ENCODE data around the gene NAV2.

The NAV2 gene

DNA sequence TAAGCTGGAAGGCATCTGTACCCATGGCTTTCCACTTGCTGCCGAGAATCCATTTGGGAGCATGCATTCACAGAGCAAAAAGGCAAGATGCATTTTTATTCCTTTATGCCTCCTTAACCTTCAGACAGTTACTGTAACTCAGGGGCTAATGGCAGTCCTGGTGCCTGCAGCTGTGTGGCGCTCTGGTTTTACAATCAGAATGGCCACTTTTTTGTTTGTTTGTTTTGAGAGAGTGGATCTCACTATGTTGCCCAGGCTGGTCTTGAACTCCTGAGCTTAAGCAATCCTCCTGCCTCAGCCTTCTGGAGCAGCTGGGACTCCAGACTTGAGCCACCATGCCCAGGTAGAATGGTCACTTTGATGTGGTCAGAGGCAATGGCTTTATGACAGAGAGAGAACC, 101.8 kb downstream of the NAV2 start:
- TF ChIP-seq, protein P1, sequence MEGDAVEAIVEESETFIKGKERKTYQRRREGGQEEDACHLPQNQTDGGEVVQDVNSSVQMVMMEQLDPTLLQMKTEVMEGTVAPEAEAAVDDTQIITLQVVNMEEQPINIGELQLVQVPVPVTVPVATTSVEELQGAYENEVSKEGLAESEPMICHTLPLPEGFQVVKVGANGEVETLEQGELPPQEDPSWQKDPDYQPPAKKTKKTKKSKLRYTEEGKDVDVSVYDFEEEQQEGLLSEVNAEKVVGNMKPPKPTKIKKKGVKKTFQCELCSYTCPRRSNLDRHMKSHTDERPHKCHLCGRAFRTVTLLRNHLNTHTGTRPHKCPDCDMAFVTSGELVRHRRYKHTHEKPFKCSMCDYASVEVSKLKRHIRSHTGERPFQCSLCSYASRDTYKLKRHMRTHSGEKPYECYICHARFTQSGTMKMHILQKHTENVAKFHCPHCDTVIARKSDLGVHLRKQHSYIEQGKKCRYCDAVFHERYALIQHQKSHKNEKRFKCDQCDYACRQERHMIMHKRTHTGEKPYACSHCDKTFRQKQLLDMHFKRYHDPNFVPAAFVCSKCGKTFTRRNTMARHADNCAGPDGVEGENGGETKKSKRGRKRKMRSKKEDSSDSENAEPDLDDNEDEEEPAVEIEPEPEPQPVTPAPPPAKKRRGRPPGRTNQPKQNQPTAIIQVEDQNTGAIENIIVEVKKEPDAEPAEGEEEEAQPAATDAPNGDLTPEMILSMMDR (IDR thresholded peaks at IDR 0.05; ENCODE audit: low read depth, low read length, missing control alignments), result no peak
- DNase-seq (ENCODE audit: low read depth), result no peak
- no peak overlapping the region for H3K4me3 ChIP-seq (ENCODE audit: low read depth, low read length)

DNA sequence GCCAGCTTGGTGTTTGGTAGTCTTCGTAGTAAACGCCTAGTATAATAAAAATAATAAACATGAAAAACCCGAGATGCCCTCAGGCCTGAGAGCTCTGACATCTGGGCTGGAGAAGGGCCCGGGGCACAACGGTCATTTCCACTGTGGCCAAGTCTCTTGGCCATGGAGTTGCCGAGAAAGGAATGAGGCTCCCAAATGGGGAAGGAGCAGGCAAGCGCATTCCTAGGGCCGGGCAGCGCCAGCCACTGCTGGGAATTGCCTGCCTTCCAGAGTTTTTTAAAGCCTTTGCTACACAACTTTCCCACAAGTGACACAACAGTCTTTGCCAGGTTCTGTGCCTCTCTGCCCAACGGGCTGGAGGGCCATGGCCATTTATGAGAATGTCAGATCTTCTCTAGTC, 103.4 kb downstream of the NAV2 start:
- TF ChIP-seq, protein P1 (IDR thresholded peaks at IDR 0.05; ENCODE audit: low read depth, low read length, missing control alignments), result no peak
- no peak for DNase-seq (ENCODE audit: low read depth)

DNA sequence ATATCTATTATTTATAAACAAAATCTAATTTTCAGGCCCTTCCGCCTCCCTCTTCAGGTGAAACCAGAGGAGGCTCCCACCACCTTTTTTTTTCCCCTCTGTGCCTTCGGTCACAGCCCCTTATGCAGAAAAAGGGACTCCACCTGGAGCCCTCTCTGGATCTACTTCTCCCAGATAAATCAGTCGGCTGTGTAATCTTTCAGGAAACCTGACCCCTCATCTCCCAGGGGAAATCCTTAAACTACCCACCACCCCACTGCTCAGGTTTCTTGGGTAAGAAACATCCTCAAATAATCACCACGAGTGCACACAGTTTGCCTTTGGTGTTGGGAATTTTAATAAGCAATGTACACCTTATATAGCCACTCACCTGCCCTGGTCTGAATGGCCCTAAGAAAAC, 104.2 kb downstream of the NAV2 start:
- no peak for DNase-seq (ENCODE audit: low read depth)
- TF ChIP-seq, protein P1 (IDR thresholded peaks at IDR 0.05; ENCODE audit: low read depth, low read length, missing control alignments), result no peak
- H3K4me3 ChIP-seq (ENCODE audit: low read depth, low read length), result no peak overlapping the region

More for the DNA sequence above, 103.4 kb downstream of the NAV2 start:
- no peak overlapping the region for H3K4me3 ChIP-seq (ENCODE audit: low read depth, low read length)

DNA sequence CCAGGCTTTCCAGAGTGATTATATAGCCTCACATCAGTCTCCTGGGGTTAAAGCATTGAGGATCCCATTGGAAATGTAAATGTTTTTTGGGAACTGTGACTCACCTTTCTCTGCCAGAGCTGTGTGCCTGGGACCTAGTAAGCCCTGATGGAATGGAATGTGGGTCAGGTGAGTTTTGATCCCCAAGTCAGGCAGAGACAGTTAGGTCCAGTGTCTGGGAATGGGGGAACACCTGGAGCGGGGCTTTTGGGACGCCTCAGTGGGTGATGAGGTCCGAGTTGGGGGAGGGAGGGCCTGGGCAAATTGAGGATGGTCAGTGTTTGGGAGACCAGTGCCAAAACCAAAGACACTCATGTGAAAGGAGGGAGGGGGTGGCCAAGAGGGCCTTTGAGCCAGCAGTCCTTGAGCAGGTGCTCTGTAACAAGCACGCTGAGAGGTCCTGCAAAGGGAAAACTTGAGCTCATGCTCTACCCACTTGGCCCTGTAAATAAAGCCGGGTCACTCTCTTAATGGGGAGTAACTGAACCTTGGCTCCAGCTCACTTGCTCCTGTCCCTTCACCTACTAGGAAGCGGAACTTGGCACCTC, 104.7 kb downstream of the NAV2 start:
- no peak overlapping the region for H3K4me3 ChIP-seq (ENCODE audit: low read depth, low read length)
- no peak for DNase-seq (ENCODE audit: low read depth)
- TF ChIP-seq, protein P1 (IDR thresholded peaks at IDR 0.05; ENCODE audit: low read depth, low read length, missing control alignments), result no peak

DNA sequence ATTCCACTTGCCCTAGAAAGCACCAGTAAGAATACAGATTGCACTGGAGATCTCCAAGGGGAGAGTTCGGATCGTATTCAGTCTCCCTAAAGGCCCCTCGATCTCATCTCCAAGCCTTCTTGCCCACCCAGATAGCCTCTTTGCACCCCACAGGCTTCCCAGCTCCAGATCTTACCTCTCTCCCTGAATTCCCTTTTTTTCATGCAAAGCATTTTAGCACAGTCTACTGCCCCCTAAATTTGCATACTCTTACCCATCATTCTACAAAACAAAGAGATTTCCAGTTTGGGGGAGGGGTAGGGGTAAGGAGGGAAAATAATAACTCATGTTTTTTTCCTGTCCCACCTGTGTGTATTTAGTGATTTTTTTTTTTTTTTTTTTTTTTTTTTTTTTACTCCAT, 105.2 kb downstream of the NAV2 start:
- no peak for DNase-seq (ENCODE audit: low read depth)
- TF ChIP-seq, protein P1 (IDR thresholded peaks at IDR 0.05; ENCODE audit: low read depth, low read length, missing control alignments), result no peak
- no peak overlapping the region for H3K4me3 ChIP-seq (ENCODE audit: low read depth, low read length)

DNA sequence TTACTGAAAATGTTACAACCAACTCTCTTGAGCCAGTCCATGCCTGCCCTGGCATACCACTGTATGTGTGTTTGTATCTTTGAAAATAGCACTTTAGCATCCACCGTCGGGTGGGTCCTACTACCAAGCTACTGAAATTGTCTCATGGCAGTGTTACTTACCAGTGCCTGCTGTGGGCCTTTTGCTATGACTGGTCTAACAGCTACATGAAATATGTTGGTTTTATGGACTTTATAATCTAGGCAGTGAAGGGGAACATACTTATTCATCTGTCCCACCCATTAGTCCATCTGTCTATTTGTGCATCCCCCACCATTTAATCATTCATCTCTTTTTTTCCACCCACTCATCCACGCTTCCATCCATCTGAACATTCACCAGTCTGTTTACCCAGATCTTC, 106.0 kb downstream of the NAV2 start:
- no peak overlapping the region for H3K4me3 ChIP-seq (ENCODE audit: low read depth, low read length)
- no peak for DNase-seq (ENCODE audit: low read depth)
- TF ChIP-seq, protein P1 (IDR thresholded peaks at IDR 0.05; ENCODE audit: low read depth, low read length, missing control alignments), result no peak

DNA sequence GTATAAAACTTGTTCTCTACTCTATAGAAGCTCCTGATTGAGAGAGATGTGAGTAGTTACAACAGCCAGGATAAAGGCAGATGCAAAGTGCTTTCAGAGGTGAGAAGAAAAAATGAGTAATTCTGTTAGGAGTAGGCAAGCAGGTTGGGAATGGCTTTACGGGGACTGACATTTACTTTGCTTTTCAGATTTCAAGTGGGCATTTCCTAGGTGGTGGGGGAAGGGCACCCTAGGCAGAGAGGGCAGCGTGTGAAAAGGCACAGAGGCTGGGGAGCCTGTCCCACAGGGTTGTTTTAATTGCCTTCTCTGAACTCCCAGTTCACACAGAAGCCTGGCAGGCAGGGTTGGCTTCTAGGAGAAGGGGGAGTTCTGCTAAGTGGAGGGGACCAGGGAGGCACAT, 106.5 kb downstream of the NAV2 start:
- no peak overlapping the region for H3K4me3 ChIP-seq (ENCODE audit: low read depth, low read length)
- no peak for DNase-seq (ENCODE audit: low read depth)
- TF ChIP-seq, protein P1 (IDR thresholded peaks at IDR 0.05; ENCODE audit: low read depth, low read length, missing control alignments), result no peak
